Brain microvascular endothelial cell (primary cell): Measurements from ENCODE around the gene VOPP1.

Source experiments
- DNase-seq: peaks from one replicate; pipeline ENCODE4 v3.0.0-alpha.2; 2020
- H3K27ac ChIP-seq: fragments of 250-450 bp; sonication (Bioruptor Pico); 2 replicates; pipeline ENCODE4 v1.5.1; 2020; ENCODE audit warnings: mild to moderate bottlenecking, moderate library complexity
- H3K27me3 ChIP-seq: fragments of 250-450 bp; sonication (Bioruptor Pico); replicated peaks from 2 replicates; pipeline ENCODE4 v1.5.1; 2020; ENCODE audit warnings: mild to moderate bottlenecking
- H3K36me3 ChIP-seq: fragments of 250-450 bp; sonication (Bioruptor Pico); replicated peaks from 2 replicates; pipeline ENCODE4 v1.5.1; 2020; ENCODE audit warnings: mild to moderate bottlenecking
- H3K4me3 ChIP-seq: 2 replicates; pipeline ENCODE4 v1.5.1; 2011; ENCODE audit warnings: low read depth, mild to moderate bottlenecking, control low read depth, low read length, moderate library complexity
- in situ Hi-C: cut with HindIII; loops from 2 replicates; pipeline ENCODE4 v1.10.0; 2017; ENCODE audit warnings: low sequenced_read_pairs, low pct_ligation_motif_present
- TF ChIP-seq, protein P1 (sequence below): IDR thresholded peaks from 2 replicates; pipeline ENCODE4 v1.5.1; 2011; ENCODE audit warnings: low read depth, mild to moderate bottlenecking, moderate library complexity, low read length, control low read depth, inconsistent platforms; ENCODE audit errors: missing control alignments

The VOPP1 gene

DNA sequence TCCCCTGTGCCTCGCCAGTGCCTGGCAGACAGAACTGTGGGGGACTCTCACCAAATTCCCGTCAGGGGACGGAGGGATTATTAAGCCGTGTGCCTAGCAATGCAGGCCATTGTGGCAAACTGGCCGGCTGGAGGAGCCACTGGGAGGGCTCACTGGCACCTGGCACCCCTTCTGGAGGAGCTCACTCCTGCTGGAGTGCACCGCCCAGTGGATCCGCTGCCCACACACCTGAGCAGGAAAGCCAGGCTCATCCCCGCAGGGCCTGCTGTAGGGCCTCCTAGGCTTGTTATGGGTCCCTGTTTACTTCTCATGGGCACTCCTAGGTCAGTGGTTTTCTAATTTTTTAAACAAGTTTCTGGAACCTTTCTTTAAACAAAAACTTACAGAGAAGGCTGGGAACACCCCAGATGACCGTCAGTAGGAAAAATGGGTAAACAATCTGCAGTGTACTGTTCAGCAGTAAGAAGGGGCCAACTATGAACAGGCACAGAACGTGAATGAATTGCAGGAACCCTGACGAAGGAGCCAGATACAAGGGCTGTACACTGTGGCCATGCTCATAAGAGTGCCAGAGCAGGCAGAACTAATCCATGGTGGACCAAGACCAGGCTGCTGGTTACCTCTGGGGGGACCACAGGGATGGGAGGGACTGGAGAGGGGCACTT is 142.3 kb downstream of the VOPP1 start:
- no peak for DNase-seq
- Histone ChIP-seq H3K27me3 (no peaks in the 10 kb centered on the region), H3K4me3 (no peak overlapping the region), H3K27ac (no peak overlapping the region), H3K36me3 (peaks cover 8% of the 10 kb centered on the region)
- in situ Hi-C loops: no loop called here
- TF ChIP-seq, protein P1, sequence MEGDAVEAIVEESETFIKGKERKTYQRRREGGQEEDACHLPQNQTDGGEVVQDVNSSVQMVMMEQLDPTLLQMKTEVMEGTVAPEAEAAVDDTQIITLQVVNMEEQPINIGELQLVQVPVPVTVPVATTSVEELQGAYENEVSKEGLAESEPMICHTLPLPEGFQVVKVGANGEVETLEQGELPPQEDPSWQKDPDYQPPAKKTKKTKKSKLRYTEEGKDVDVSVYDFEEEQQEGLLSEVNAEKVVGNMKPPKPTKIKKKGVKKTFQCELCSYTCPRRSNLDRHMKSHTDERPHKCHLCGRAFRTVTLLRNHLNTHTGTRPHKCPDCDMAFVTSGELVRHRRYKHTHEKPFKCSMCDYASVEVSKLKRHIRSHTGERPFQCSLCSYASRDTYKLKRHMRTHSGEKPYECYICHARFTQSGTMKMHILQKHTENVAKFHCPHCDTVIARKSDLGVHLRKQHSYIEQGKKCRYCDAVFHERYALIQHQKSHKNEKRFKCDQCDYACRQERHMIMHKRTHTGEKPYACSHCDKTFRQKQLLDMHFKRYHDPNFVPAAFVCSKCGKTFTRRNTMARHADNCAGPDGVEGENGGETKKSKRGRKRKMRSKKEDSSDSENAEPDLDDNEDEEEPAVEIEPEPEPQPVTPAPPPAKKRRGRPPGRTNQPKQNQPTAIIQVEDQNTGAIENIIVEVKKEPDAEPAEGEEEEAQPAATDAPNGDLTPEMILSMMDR: no peak

DNA sequence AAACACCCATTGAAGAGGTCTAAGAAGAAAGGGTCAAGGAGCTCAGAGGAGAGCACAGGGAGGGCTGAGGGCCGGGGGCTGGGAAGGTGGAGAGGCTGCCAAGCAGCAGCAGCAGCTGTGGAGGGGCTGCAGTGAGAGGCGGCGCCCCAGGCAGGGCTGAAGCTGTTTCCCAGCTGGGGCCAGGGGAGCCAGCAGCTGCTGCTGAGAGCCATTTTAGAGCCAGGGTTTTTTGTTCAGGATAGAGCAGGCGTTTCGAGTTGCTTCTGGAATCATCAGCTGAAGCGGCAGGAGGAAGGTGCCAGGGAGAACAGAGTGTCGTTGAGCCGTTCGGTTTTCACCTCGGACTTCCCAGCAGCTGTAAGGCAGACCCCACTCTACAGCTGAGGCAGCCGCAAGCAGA is 144.5 kb downstream of the VOPP1 start:
- Histone ChIP-seq H3K27me3 (no peaks in the 10 kb centered on the region), H3K27ac (no peak overlapping the region), H3K4me3 (no peak overlapping the region), H3K36me3 (peaks cover 8% of the 10 kb centered on the region)
- in situ Hi-C loops: no loop called here
- TF ChIP-seq, protein P1: no peak
- no peak for DNase-seq

DNA sequence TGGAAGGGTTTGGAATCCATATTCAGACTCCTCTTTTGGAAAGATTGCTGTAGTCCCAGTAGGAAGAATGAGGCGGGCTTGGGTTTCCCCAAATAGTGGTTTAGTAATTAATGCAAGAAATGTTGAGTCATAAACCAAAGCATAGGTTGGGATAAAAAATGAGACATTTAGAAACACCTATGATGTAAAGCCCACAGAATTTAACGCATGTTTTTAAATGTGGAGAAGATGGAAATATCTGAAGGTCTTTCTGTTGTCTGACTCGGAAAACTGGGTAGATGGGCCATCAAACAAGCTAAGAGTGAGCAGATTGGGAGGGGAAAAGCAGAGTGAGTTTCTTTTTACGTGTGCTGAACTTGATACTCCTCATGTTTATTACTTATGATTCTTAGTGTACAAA is 145.0 kb downstream of the VOPP1 start:
- Histone ChIP-seq H3K27me3 (no peaks in the 10 kb centered on the region), H3K4me3 (no peak overlapping the region), H3K27ac (no peak overlapping the region), H3K36me3 (peaks cover 8% of the 10 kb centered on the region)
- TF ChIP-seq, protein P1: no peak
- in situ Hi-C loops: no loop called here
- DNase-seq: no peak

DNA sequence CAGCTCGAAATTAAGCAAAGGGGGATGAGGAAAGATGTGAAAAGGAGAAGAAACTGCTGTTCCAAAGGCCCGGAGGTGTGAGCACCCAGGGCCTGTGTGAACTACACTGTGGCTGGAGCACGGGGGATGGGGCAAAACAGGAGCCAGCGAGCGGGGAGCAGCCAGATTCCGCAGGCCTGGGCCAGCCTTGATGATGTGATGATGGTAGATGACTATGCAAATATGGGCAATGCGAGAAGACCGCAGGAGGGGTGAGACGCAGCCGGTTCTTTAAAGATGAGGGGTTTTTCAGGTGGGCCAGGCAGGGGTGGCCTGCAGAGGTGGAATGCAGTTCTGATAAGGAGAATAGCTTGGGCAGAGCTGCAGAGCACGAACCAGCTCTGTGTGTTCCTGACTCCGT is 145.6 kb downstream of the VOPP1 start:
- H3K27me3 ChIP-seq: no peaks in the 10 kb centered on the region
- DNase-seq: no peak
- H3K36me3 ChIP-seq: peaks cover 8% of the 10 kb centered on the region
- TF ChIP-seq, protein P1: no peak
- no peak overlapping the region for H3K27ac ChIP-seq
- H3K4me3 ChIP-seq: no peak overlapping the region
- in situ Hi-C loops: no loop called here

DNA sequence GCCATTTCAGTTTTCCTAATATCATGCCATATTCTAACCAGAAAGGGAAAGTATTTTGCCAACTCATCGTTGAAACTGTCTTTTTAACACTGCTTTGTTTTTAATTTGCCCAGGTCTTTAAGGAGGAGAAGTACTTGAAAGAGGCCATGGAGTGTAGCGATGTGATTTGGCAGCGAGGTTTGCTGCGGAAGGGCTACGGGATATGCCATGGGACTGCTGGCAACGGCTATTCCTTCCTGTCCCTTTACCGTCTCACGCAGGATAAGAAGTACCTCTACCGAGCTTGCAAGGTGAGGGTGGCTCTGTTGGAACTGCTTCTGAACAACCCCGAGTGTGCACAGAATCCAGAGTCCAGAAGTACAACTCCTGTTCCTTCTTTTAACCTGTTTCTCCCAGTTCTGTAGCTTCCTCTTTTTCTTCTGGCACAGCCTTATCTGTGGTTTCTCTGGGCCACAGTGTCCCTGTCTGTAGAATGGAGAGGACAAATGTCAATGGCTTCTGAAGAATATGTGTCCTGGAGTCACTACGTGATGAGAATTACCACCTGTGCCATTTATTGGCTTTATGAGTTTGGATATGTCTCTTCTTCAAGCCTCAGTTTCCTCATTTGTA is 147.1 kb downstream of the VOPP1 start:
- Histone ChIP-seq H3K27me3 (no peaks in the 10 kb centered on the region), H3K4me3 (no peak overlapping the region), H3K27ac (no peak overlapping the region), H3K36me3 (peaks cover 8% of the 10 kb centered on the region)
- in situ Hi-C loops: no loop called here
- DNase-seq: no peak
- TF ChIP-seq, protein P1: no peak

DNA sequence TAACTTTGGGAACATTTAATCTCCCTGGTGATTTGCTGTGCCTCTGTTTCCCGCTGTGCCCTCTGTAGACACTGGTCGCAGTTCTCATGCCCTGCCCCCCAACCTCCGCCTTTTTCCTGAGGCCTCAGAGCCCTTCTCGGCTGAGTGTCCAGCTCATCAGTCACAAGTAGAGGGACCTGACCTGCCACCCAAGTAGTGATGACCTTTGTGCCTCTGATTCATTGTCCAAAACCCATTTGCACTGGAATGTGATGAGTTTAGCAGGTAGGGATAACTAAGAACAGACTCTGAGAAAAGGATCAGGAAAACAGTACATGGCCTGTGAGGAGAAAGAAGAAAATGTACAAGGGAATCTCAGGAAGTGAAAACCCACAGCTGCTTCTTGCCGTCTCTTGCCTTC is 148.4 kb downstream of the VOPP1 start:
- Histone ChIP-seq H3K27me3 (no peaks in the 10 kb centered on the region), H3K36me3 (peaks cover 8% of the 10 kb centered on the region), H3K4me3 (no peak overlapping the region), H3K27ac (no peak overlapping the region)
- DNase-seq: no peak
- in situ Hi-C loops: no loop called here
- TF ChIP-seq, protein P1: no peak
